ENCODE measurements around the gene ATP2B2.

Gene ATP2B2

GRCh38 chr3:10374311-10374710 is 131.1 kb downstream of the ATP2B2 start:
- Histone ChIP-seq H3K4me2 (ENCODE audit: low read length) (no peak overlapping the region), H3K4me3 (ENCODE audit: low read depth, low read length) (no peak overlapping the region), H3K79me2 (ENCODE audit: control insufficient read depth, insufficient read depth, low read length, poor library complexity) (no peaks in the 10 kb centered on the region), H3K4ac (ENCODE audit: low read depth, low read length) (no peak overlapping the region), H3K18ac (ENCODE audit: low read length) (no peak overlapping the region), H2BK120ac (ENCODE audit: insufficient read depth, low read length, poor library complexity) (no peak overlapping the region), H3K9ac (ENCODE audit: low read length) (no peak overlapping the region), H3K14ac (ENCODE audit: low read length) (no peak overlapping the region), H3K4me1 (ENCODE audit: control insufficient read depth in 1 of 2, insufficient read depth in 2 of 2, low read length in 2 of 2) (no peaks in the 10 kb centered on the region), H4K91ac (ENCODE audit: low read depth, low read length) (no peak overlapping the region), H3K9me3 (ENCODE audit: insufficient read depth, low read depth, low read length) (peaks cover 3% of the 10 kb centered on the region), H3K79me1 (ENCODE audit: low read length) (no peaks in the 10 kb centered on the region), H4K8ac (ENCODE audit: low read depth, low read length) (no peak overlapping the region), H3K36me3 (ENCODE audit: control insufficient read depth in 1 of 2, insufficient read depth in 2 of 2, low read length in 2 of 2) (no peaks in the 10 kb centered on the region), H3K27me3 (ENCODE audit: insufficient read depth, low read length) (peaks cover 2% of the 10 kb centered on the region), H2BK12ac (ENCODE audit: low read length) (no peak overlapping the region), H2BK5ac (ENCODE audit: low read depth, low read length, poor library complexity) (no peak overlapping the region), H4K12ac (ENCODE audit: low read depth, low read length) (no peak overlapping the region), H3K27ac (ENCODE audit: low read depth, low read length) (no peak overlapping the region), H2AFZ (ENCODE audit: insufficient read depth, low read length, poor library complexity) (no peak overlapping the region), H3K23ac (ENCODE audit: low read length) (no peak overlapping the region), H2AK5ac (ENCODE audit: low read length) (no peak overlapping the region)
- DNase-seq, result no peak
- WGBS (ENCODE audit: extremely low coverage, insufficient coverage, insufficient read length), result no CpG with 5 or more reads among the region's 11 CpGs

DNA sequence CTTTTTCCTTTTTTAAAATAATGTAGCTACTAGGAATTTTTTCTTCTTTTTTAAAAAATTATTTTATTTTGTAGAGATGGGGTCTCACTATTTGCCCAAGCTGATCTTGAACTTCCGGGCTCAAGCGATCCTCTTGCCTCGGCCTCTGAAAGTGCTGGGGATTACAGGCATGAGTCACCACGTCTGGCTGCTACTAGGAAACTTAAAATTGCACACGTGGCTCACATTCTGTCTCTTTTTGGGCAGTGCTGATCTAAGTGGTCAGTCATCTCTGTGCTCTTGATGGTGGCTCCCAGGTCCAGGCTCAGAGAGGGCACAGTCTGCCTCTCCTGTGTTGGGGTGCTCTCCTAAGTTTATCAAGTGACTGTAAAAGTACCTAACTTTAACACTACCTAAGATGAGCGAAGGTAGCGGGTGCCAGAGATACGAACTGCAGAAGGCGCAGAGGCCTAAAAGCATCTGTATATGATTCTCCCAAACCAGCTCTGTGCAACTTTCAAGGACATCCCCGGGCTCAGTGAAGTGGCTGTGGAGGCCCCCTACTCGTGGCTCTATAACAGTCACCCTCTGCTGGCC is 131.6 kb downstream of the ATP2B2 start:
- H2BK120ac ChIP-seq (ENCODE audit: insufficient read depth, low read length, poor library complexity), result no peak overlapping the region
- no peak overlapping the region for H2AFZ ChIP-seq (ENCODE audit: insufficient read depth, low read length, poor library complexity)
- H3K36me3 ChIP-seq (ENCODE audit: control insufficient read depth in 1 of 2, insufficient read depth in 2 of 2, low read length in 2 of 2), result no peaks in the 10 kb centered on the region
- H3K18ac ChIP-seq (ENCODE audit: low read length), result no peak overlapping the region
- no CpG with 5 or more reads among the region's 11 CpGs for WGBS (ENCODE audit: extremely low coverage, insufficient coverage, insufficient read length)
- no peak overlapping the region for H3K4me2 ChIP-seq (ENCODE audit: low read length)
- H3K9me3 ChIP-seq (ENCODE audit: insufficient read depth, low read depth, low read length), result peaks cover 3% of the 10 kb centered on the region
- H3K9ac ChIP-seq (ENCODE audit: low read length), result no peak overlapping the region
- DNase-seq, result peak; percentile 35 to 69
- no peak overlapping the region for H3K14ac ChIP-seq (ENCODE audit: low read length)
- no peak overlapping the region for H4K12ac ChIP-seq (ENCODE audit: low read depth, low read length)
- no peaks in the 10 kb centered on the region for H3K79me1 ChIP-seq (ENCODE audit: low read length)
- H2BK5ac ChIP-seq (ENCODE audit: low read depth, low read length, poor library complexity), result no peak overlapping the region
- no peak overlapping the region for H2AK5ac ChIP-seq (ENCODE audit: low read length)
- H4K91ac ChIP-seq (ENCODE audit: low read depth, low read length), result no peak overlapping the region
- H3K79me2 ChIP-seq (ENCODE audit: control insufficient read depth, insufficient read depth, low read length, poor library complexity), result no peaks in the 10 kb centered on the region
- no peak overlapping the region for H3K4ac ChIP-seq (ENCODE audit: low read depth, low read length)
- H3K27me3 ChIP-seq (ENCODE audit: insufficient read depth, low read length), result peaks cover 2% of the 10 kb centered on the region
- no peaks in the 10 kb centered on the region for H3K4me1 ChIP-seq (ENCODE audit: control insufficient read depth in 1 of 2, insufficient read depth in 2 of 2, low read length in 2 of 2)
- no peak overlapping the region for H4K8ac ChIP-seq (ENCODE audit: low read depth, low read length)
- H3K27ac ChIP-seq (ENCODE audit: low read depth, low read length), result no peak overlapping the region
- no peak overlapping the region for H2BK12ac ChIP-seq (ENCODE audit: low read length)
- no peak overlapping the region for H3K23ac ChIP-seq (ENCODE audit: low read length)
- no peak overlapping the region for H3K4me3 ChIP-seq (ENCODE audit: low read depth, low read length)

GRCh38 chr3:10371789-10372188 is 133.6 kb downstream of the ATP2B2 start:
- Histone ChIP-seq H3K4ac (ENCODE audit: low read depth, low read length) (no peak overlapping the region), H2AK5ac (ENCODE audit: low read length) (no peak overlapping the region)

DNA sequence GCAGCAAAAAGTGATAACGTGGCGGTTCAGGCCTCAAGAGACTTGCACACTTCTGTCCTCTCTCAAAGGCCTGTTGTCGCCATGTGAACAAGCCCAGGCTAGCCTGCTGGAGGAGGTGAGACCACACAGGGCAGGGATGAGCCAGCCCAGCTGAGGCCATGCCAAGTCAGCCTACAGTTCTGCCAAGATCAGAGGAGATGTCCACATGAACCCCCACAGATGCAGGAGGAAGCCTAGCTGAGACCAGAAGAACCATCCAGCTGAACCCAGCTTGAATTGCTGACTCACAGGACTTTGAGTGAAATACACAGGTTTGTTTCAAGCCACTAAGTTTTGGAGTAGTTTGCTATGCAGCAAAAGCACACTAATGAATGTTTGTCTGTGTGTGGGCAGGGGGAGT is 134.2 kb downstream of the ATP2B2 start:
- Histone ChIP-seq H3K18ac (ENCODE audit: low read length) (no peak overlapping the region), H3K9ac (ENCODE audit: low read length) (no peak overlapping the region), H3K4me2 (ENCODE audit: low read length) (no peak overlapping the region), H3K79me2 (ENCODE audit: control insufficient read depth, insufficient read depth, low read length, poor library complexity) (no peaks in the 10 kb centered on the region), H4K8ac (ENCODE audit: low read depth, low read length) (no peak overlapping the region), H2BK5ac (ENCODE audit: low read depth, low read length, poor library complexity) (no peak overlapping the region), H3K4me3 (ENCODE audit: low read depth, low read length) (no peak overlapping the region), H3K27ac (ENCODE audit: low read depth, low read length) (no peak overlapping the region), H3K27me3 (ENCODE audit: insufficient read depth, low read length) (peaks cover 2% of the 10 kb centered on the region), H4K12ac (ENCODE audit: low read depth, low read length) (no peak overlapping the region), H2AK5ac (ENCODE audit: low read length) (no peak overlapping the region), H3K79me1 (ENCODE audit: low read length) (no peaks in the 10 kb centered on the region), H3K9me3 (ENCODE audit: insufficient read depth, low read depth, low read length) (peaks cover 7% of the 10 kb centered on the region), H2BK12ac (ENCODE audit: low read length) (no peak overlapping the region), H3K4me1 (ENCODE audit: control insufficient read depth in 1 of 2, insufficient read depth in 2 of 2, low read length in 2 of 2) (no peaks in the 10 kb centered on the region), H3K23ac (ENCODE audit: low read length) (no peak overlapping the region), H2AFZ (ENCODE audit: insufficient read depth, low read length, poor library complexity) (no peak overlapping the region), H3K36me3 (ENCODE audit: control insufficient read depth in 1 of 2, insufficient read depth in 2 of 2, low read length in 2 of 2) (no peaks in the 10 kb centered on the region), H3K4ac (ENCODE audit: low read depth, low read length) (no peak overlapping the region), H3K14ac (ENCODE audit: low read length) (no peak overlapping the region), H2BK120ac (ENCODE audit: insufficient read depth, low read length, poor library complexity) (no peak overlapping the region), H4K91ac (ENCODE audit: low read depth, low read length) (no peak overlapping the region)
- WGBS (ENCODE audit: extremely low coverage, insufficient coverage, insufficient read length), result no CpG with 5 or more reads among the region's 3 CpGs
- no peak for DNase-seq

More at GRCh38 chr3:10371789-10372188, 133.6 kb downstream of the ATP2B2 start:
- Histone ChIP-seq H3K14ac (ENCODE audit: low read length) (no peak overlapping the region), H3K9me3 (ENCODE audit: insufficient read depth, low read depth, low read length) (peaks cover 7% of the 10 kb centered on the region), H3K23ac (ENCODE audit: low read length) (no peak overlapping the region), H3K36me3 (ENCODE audit: control insufficient read depth in 1 of 2, insufficient read depth in 2 of 2, low read length in 2 of 2) (no peaks in the 10 kb centered on the region), H3K4me2 (ENCODE audit: low read length) (no peak overlapping the region), H3K4me3 (ENCODE audit: low read depth, low read length) (no peak overlapping the region), H4K12ac (ENCODE audit: low read depth, low read length) (no peak overlapping the region), H3K79me1 (ENCODE audit: low read length) (no peaks in the 10 kb centered on the region), H3K27me3 (ENCODE audit: insufficient read depth, low read length) (peaks cover 2% of the 10 kb centered on the region), H2AFZ (ENCODE audit: insufficient read depth, low read length, poor library complexity) (no peak overlapping the region), H2BK12ac (ENCODE audit: low read length) (no peak overlapping the region), H3K79me2 (ENCODE audit: control insufficient read depth, insufficient read depth, low read length, poor library complexity) (no peaks in the 10 kb centered on the region), H3K4me1 (ENCODE audit: control insufficient read depth in 1 of 2, insufficient read depth in 2 of 2, low read length in 2 of 2) (no peaks in the 10 kb centered on the region), H2BK5ac (ENCODE audit: low read depth, low read length, poor library complexity) (no peak overlapping the region), H3K27ac (ENCODE audit: low read depth, low read length) (no peak overlapping the region), H2BK120ac (ENCODE audit: insufficient read depth, low read length, poor library complexity) (no peak overlapping the region), H4K8ac (ENCODE audit: low read depth, low read length) (no peak overlapping the region), H3K9ac (ENCODE audit: low read length) (no peak overlapping the region), H3K18ac (ENCODE audit: low read length) (no peak overlapping the region), H4K91ac (ENCODE audit: low read depth, low read length) (no peak overlapping the region)
- no peak for DNase-seq
- no CpG with 5 or more reads among the region's 10 CpGs for WGBS (ENCODE audit: extremely low coverage, insufficient coverage, insufficient read length)
